ENCODE results near the gene LRRC3. TPM values are rescaled to one million over a fixed set of nuclear protein-coding genes. Genes with fewer than 3 reads are reported as not detected.

Gene LRRC3
- total RNA-seq, 1 donor from 2014 or later: 4.0 TPM

GRCh38 chr21:44508711-44509445 lies 53.6 kb downstream of the LRRC3 start:
- Mint-ChIP-seq H3K9me3 (ENCODE audit: unreplicated experiment) (no peaks in the 10 kb centered on the region), H3K36me3 (ENCODE audit: unreplicated experiment) (no peaks in the 10 kb centered on the region), H3K4me3 (ENCODE audit: unreplicated experiment) (no peak overlapping the region), H3K4me1 (ENCODE audit: unreplicated experiment) (peaks cover 3% of the 10 kb centered on the region), H3K27ac (ENCODE audit: unreplicated experiment) (no peak overlapping the region), H3K27me3 (ENCODE audit: unreplicated experiment) (peaks cover 12% of the 10 kb centered on the region)
- TF ChIP-seq CTCF (IDR thresholded peaks at IDR 0.05): no peak
- no peak for DNase-seq (ENCODE audit: extremely low spot score, unreplicated experiment)

GRCh38 chr21:44509539-44509938 lies 54.2 kb downstream of the LRRC3 start:
- no peak for DNase-seq (ENCODE audit: extremely low spot score, unreplicated experiment)

GRCh38 chr21:44510109-44510507 lies 54.8 kb downstream of the LRRC3 start:
- peaks cover 12% of the 10 kb centered on the region for H3K27me3 Mint-ChIP-seq (ENCODE audit: unreplicated experiment)
- no peak overlapping the region for H3K27ac Mint-ChIP-seq (ENCODE audit: unreplicated experiment)
- H3K4me3 Mint-ChIP-seq (ENCODE audit: unreplicated experiment): no peak overlapping the region
- no peak for DNase-seq (ENCODE audit: extremely low spot score, unreplicated experiment)
- H3K9me3 Mint-ChIP-seq (ENCODE audit: unreplicated experiment): no peaks in the 10 kb centered on the region
- peaks cover 3% of the 10 kb centered on the region for H3K4me1 Mint-ChIP-seq (ENCODE audit: unreplicated experiment)
- TF ChIP-seq CTCF (IDR thresholded peaks at IDR 0.05): no peak
- H3K36me3 Mint-ChIP-seq (ENCODE audit: unreplicated experiment): no peaks in the 10 kb centered on the region

More at GRCh38 chr21:44509539-44509938, 54.2 kb downstream of the LRRC3 start:
- Mint-ChIP-seq H3K4me3 (ENCODE audit: unreplicated experiment) (no peak overlapping the region), H3K36me3 (ENCODE audit: unreplicated experiment) (no peaks in the 10 kb centered on the region), H3K27ac (ENCODE audit: unreplicated experiment) (no peak overlapping the region), H3K4me1 (ENCODE audit: unreplicated experiment) (peaks cover 3% of the 10 kb centered on the region), H3K27me3 (ENCODE audit: unreplicated experiment) (peaks cover 12% of the 10 kb centered on the region), H3K9me3 (ENCODE audit: unreplicated experiment) (no peaks in the 10 kb centered on the region)
- no peak for TF ChIP-seq CTCF (IDR thresholded peaks at IDR 0.05)

GRCh38 chr21:44510508-44511218 lies 55.4 kb downstream of the LRRC3 start:
- Mint-ChIP-seq H3K27me3 (ENCODE audit: unreplicated experiment) (peaks cover 9% of the 10 kb centered on the region), H3K4me3 (ENCODE audit: unreplicated experiment) (no peak overlapping the region), H3K4me1 (ENCODE audit: unreplicated experiment) (peaks cover 2% of the 10 kb centered on the region), H3K9me3 (ENCODE audit: unreplicated experiment) (no peaks in the 10 kb centered on the region), H3K27ac (ENCODE audit: unreplicated experiment) (no peak overlapping the region), H3K36me3 (ENCODE audit: unreplicated experiment) (no peaks in the 10 kb centered on the region)
- TF ChIP-seq CTCF (IDR thresholded peaks at IDR 0.05): peak; percentile 81
- no peak for DNase-seq (ENCODE audit: extremely low spot score, unreplicated experiment)

DNA sequence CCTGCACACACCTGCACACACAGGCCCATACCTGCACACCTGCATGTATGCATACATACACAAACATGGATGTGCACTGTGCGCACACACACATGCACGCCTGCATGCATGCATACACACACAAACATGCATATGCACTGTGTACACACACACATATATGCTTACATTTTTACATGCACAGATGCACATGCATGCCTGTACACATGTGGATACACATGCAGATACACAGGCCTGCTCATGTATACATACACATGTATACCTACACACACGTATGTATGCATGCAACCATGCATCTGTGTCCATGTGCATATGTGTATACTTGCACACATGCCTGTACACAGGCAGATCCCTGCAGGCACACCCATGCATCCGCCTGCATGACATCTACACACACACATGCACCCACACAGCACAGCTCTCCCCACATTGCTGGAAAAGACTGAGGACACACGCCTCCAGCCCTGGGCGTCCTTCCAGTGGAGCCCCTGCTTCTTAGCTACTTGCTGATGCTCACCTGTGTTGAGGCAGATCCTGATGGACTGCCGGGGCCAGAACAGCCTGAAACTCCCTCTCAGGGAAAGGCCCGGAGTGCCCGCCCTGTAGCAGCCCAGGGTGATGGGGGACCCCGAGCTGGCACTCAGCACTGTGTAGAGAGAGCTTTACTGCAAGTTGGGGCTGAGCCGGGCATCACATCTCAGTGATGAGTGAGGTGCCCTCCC lies 56.1 kb downstream of the LRRC3 start:
- Mint-ChIP-seq H3K27me3 (ENCODE audit: unreplicated experiment) (peaks cover 5% of the 10 kb centered on the region), H3K4me1 (ENCODE audit: unreplicated experiment) (no peaks in the 10 kb centered on the region), H3K9me3 (ENCODE audit: unreplicated experiment) (no peaks in the 10 kb centered on the region), H3K4me3 (ENCODE audit: unreplicated experiment) (no peak overlapping the region), H3K36me3 (ENCODE audit: unreplicated experiment) (no peaks in the 10 kb centered on the region), H3K27ac (ENCODE audit: unreplicated experiment) (no peak overlapping the region)
- DNase-seq (ENCODE audit: extremely low spot score, unreplicated experiment): no peak
- TF ChIP-seq CTCF (IDR thresholded peaks at IDR 0.05): no peak
